HG03571 (cell line): ENCODE measurements around the gene HAT1.
"Not testable (repeated sequence)": the region's sequence is repeated elsewhere in the genome, so short reads cannot be mapped to it uniquely, and the experiment has no call there.

Experiments used
- ATAC-seq: cut with Tn5 transposase; IDR thresholded peaks from one replicate; pipeline ENCODE4 v1.9.1; 2021; ENCODE audit not compliant: unreplicated experiment

HAT1 gene

GRCh38 chr2:171968509-171968908 is 46.2 kb downstream of the HAT1 start:
- no peak for ATAC-seq

- ATAC-seq: no peak
Measured at GRCh38 chr2:171972329-171972982, 50.2 kb downstream of the HAT1 start.

GRCh38 chr2:171979103-171979502 is 56.8 kb downstream of the HAT1 start:
- no peak for ATAC-seq

- not testable (repeated sequence) for ATAC-seq
Measured at GRCh38 chr2:171983924-171984323, 61.7 kb downstream of the HAT1 start.

- ATAC-seq: no peak
Measured at GRCh38 chr2:171985076-171985475, 62.8 kb downstream of the HAT1 start.

- ATAC-seq: no peak
Measured at GRCh38 chr2:171986778-171987177, 64.5 kb downstream of the HAT1 start.

- ATAC-seq: no peak
Measured at GRCh38 chr2:171991027-171991426, 68.8 kb downstream of the HAT1 start.

GRCh38 chr2:171995586-171995985 is 73.3 kb downstream of the HAT1 start:
- no peak for ATAC-seq

- no peak for ATAC-seq
Measured at GRCh38 chr2:171996021-171996420, 73.8 kb downstream of the HAT1 start.

GRCh38 chr2:171997031-171997430 is 74.8 kb downstream of the HAT1 start:
- ATAC-seq: not testable (repeated sequence)

GRCh38 chr2:171999161-171999560 is 76.9 kb downstream of the HAT1 start:
- ATAC-seq: no peak

- peak; percentile 97 for ATAC-seq
Measured at GRCh38 chr2:171999604-172000469, 77.6 kb downstream of the HAT1 start, which contains the start of gene METAP1D. TSS of gene METAP1D (plus strand) at chr2:171999953. CDS start at chr2:171999970, 17 bp downstream.

- ATAC-seq: no peak
Measured at GRCh38 chr2:172000696-172001361, 78.6 kb downstream of the HAT1 start.

GRCh38 chr2:172007372-172007771 is 85.1 kb downstream of the HAT1 start:
- no peak for ATAC-seq

GRCh38 chr2:172009823-172010222 is 87.6 kb downstream of the HAT1 start:
- ATAC-seq: no peak

- no peak for ATAC-seq
Measured at GRCh38 chr2:172011812-172012575, 89.7 kb downstream of the HAT1 start.

- ATAC-seq: no peak
Measured at GRCh38 chr2:172012677-172013391, 90.6 kb downstream of the HAT1 start.

GRCh38 chr2:172013396-172013795 is 91.1 kb downstream of the HAT1 start:
- no peak for ATAC-seq

GRCh38 chr2:172021074-172021931 is 99.0 kb downstream of the HAT1 start:
- no peak for ATAC-seq
